Measurements from ENCODE around the gene ATP8A2. TPM values are rescaled to one million over a fixed set of nuclear protein-coding genes. Genes with fewer than 3 reads are reported as not detected.
"Not testable (repeated sequence)": the region's sequence is repeated elsewhere in the genome, so short reads cannot be mapped to it uniquely, and the experiment has no call there.

The ATP8A2 gene
- total RNA-seq, 2 experiments from 2014 or later, result not detected

DNA sequence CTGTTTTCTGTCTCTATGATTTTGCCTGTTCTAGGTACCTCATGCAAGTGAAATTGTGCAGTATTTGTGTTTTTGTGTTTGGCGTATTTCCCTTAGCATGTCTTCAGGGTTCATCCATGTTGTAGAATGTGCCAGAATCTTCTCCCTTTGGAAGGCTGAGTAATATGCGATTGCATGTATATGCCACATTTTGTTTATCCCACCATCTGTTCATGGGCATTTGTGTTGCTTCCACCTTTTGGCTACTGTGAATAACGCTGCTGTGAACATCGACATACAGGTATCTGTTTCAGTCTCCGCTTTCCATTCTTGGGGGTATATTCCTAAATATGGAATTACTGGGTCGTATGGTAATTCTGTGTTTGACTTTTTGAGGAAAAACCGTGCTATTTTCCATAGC, 190.0 kb downstream of the ATP8A2 start:
- Histone ChIP-seq H3K79me2 (ENCODE audit: insufficient read depth, low read depth, low read length) (no peaks in the 10 kb centered on the region), H3K4me2 (ENCODE audit: low read length) (no peak overlapping the region), H4K20me1 (ENCODE audit: insufficient read depth, low read length) (no peaks in the 10 kb centered on the region), H3K27ac (ENCODE audit: low read depth, low read length, poor library complexity, severe bottlenecking) (no peak overlapping the region), H3K4me1 (ENCODE audit: insufficient read depth, low read length, poor library complexity, severe bottlenecking) (no peaks in the 10 kb centered on the region), H3K36me3 (ENCODE audit: insufficient read depth, low read length) (no peaks in the 10 kb centered on the region), H3K9me2 (ENCODE audit: insufficient read depth, low read length) (no peaks in the 10 kb centered on the region), H3K4me3 (ENCODE audit: low read depth, low read length, poor library complexity, severe bottlenecking) (no peak overlapping the region), H2AFZ (ENCODE audit: low read length) (no peak overlapping the region), H3K9me3 (ENCODE audit: low read length) (no peaks in the 10 kb centered on the region)
- BruUV-seq (replicated peaks), result no TSS peak
- TF ChIP-seq EZH2phosphoT487 (IDR thresholded peaks at IDR 0.05; ENCODE audit: borderline replicate concordance, low read depth, low read length), result no peak
- TF ChIP-seq, protein P1, sequence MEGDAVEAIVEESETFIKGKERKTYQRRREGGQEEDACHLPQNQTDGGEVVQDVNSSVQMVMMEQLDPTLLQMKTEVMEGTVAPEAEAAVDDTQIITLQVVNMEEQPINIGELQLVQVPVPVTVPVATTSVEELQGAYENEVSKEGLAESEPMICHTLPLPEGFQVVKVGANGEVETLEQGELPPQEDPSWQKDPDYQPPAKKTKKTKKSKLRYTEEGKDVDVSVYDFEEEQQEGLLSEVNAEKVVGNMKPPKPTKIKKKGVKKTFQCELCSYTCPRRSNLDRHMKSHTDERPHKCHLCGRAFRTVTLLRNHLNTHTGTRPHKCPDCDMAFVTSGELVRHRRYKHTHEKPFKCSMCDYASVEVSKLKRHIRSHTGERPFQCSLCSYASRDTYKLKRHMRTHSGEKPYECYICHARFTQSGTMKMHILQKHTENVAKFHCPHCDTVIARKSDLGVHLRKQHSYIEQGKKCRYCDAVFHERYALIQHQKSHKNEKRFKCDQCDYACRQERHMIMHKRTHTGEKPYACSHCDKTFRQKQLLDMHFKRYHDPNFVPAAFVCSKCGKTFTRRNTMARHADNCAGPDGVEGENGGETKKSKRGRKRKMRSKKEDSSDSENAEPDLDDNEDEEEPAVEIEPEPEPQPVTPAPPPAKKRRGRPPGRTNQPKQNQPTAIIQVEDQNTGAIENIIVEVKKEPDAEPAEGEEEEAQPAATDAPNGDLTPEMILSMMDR (conservative IDR thresholded peaks at IDR 0.05; ENCODE audit: low read length), result no peak
- ChIA-PET POLR2A (no interaction called here), CTCF (ENCODE audit: unreplicated experiment) (no interaction called here)
- no peak for DNase-seq (ENCODE audit: low spot score)
- intact Hi-C loops (cut with micrococcal nuclease; ENCODE audit: unreplicated experiment), result no loop called here

DNA sequence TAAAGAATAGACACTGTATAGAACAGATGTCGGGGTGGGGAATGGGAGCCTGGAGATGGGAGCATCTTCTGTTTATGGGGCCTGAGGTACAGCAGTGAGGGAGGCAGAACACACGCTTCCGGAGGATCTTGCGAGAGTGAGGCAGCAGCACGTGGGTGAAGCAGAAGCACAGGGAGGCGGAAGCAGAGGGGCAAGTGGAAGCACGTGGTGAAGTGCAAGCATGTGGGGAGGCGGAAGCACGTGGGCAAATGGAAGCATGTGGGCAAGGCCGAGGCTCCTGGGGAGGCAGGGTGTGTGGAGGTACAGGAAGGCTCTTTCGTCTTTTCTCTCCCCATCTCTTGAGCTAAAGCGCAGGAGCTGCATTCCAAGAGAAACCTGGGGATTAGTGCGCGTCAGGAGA, 198.4 kb downstream of the ATP8A2 start:
- Histone ChIP-seq H3K27ac (ENCODE audit: low read depth, low read length, poor library complexity, severe bottlenecking) (no peak overlapping the region), H3K79me2 (ENCODE audit: insufficient read depth, low read depth, low read length) (no peaks in the 10 kb centered on the region), H2AFZ (ENCODE audit: low read length) (no peak overlapping the region), H3K9me2 (ENCODE audit: insufficient read depth, low read length) (no peaks in the 10 kb centered on the region), H3K9me3 (ENCODE audit: low read length) (no peaks in the 10 kb centered on the region), H3K4me2 (ENCODE audit: low read length) (no peak overlapping the region), H3K4me1 (ENCODE audit: insufficient read depth, low read length, poor library complexity, severe bottlenecking) (no peaks in the 10 kb centered on the region), H3K36me3 (ENCODE audit: insufficient read depth, low read length) (no peaks in the 10 kb centered on the region), H3K4me3 (ENCODE audit: low read depth, low read length, poor library complexity, severe bottlenecking) (no peak overlapping the region), H4K20me1 (ENCODE audit: insufficient read depth, low read length) (no peaks in the 10 kb centered on the region)
- BruUV-seq (replicated peaks), result no TSS peak
- intact Hi-C loops (cut with micrococcal nuclease; ENCODE audit: unreplicated experiment), result no loop called here
- DNase-seq (ENCODE audit: low spot score), result no peak
- ChIA-PET POLR2A (no interaction called here), CTCF (ENCODE audit: unreplicated experiment) (no interaction called here)
- TF ChIP-seq, protein P1 (conservative IDR thresholded peaks at IDR 0.05; ENCODE audit: low read length), result no peak
- TF ChIP-seq EZH2phosphoT487 (IDR thresholded peaks at IDR 0.05; ENCODE audit: borderline replicate concordance, low read depth, low read length), result no peak

GRCh38 chr13:25571237-25571636, 199.5 kb downstream of the ATP8A2 start:
- no peak for DNase-seq (ENCODE audit: low spot score)
- TF ChIP-seq EZH2phosphoT487 (IDR thresholded peaks at IDR 0.05; ENCODE audit: borderline replicate concordance, low read depth, low read length), result no peak
- ChIA-PET CTCF (ENCODE audit: unreplicated experiment) (no interaction called here), POLR2A (no interaction called here)
- no peaks in the 10 kb centered on the region for H3K36me3 ChIP-seq (ENCODE audit: insufficient read depth, low read length)
- no peak overlapping the region for H3K4me2 ChIP-seq (ENCODE audit: low read length)
- no peak overlapping the region for H2AFZ ChIP-seq (ENCODE audit: low read length)
- H3K4me1 ChIP-seq (ENCODE audit: insufficient read depth, low read length, poor library complexity, severe bottlenecking), result no peaks in the 10 kb centered on the region
- H3K27ac ChIP-seq (ENCODE audit: low read depth, low read length, poor library complexity, severe bottlenecking), result no peak overlapping the region
- no peaks in the 10 kb centered on the region for H3K79me2 ChIP-seq (ENCODE audit: insufficient read depth, low read depth, low read length)
- no peaks in the 10 kb centered on the region for H3K9me2 ChIP-seq (ENCODE audit: insufficient read depth, low read length)
- no peaks in the 10 kb centered on the region for H3K9me3 ChIP-seq (ENCODE audit: low read length)
- BruUV-seq (replicated peaks), result no TSS peak
- intact Hi-C loops (cut with micrococcal nuclease; ENCODE audit: unreplicated experiment), result no loop called here
- H4K20me1 ChIP-seq (ENCODE audit: insufficient read depth, low read length), result no peaks in the 10 kb centered on the region
- no peak overlapping the region for H3K4me3 ChIP-seq (ENCODE audit: low read depth, low read length, poor library complexity, severe bottlenecking)

- BruUV-seq (replicated peaks); POLR2A ChIA-PET; H3K9me3 ChIP-seq (ENCODE audit: low read length); H3K9me2 ChIP-seq (ENCODE audit: insufficient read depth, low read length); H3K4me3 ChIP-seq (ENCODE audit: low read depth, low read length, poor library complexity, severe bottlenecking); H4K20me1 ChIP-seq (ENCODE audit: insufficient read depth, low read length); H3K27ac ChIP-seq (ENCODE audit: low read depth, low read length, poor library complexity, severe bottlenecking); H3K79me2 ChIP-seq (ENCODE audit: insufficient read depth, low read depth, low read length); H2AFZ ChIP-seq (ENCODE audit: low read length); H3K4me2 ChIP-seq (ENCODE audit: low read length); DNase-seq (ENCODE audit: low spot score); H3K4me1 ChIP-seq (ENCODE audit: insufficient read depth, low read length, poor library complexity, severe bottlenecking); H3K36me3 ChIP-seq (ENCODE audit: insufficient read depth, low read length); intact Hi-C loops (cut with micrococcal nuclease; ENCODE audit: unreplicated experiment); CTCF ChIA-PET (ENCODE audit: unreplicated experiment): not testable (repeated sequence)
These were observed 200.4 kb downstream of the ATP8A2 start for GRCh38 chr13:25572171-25572570.

All from OCI-LY7 (cell line).